ENCODE results near the gene SSH2. TPM values are rescaled to one million over a fixed set of nuclear protein-coding genes. Genes with fewer than 3 reads are reported as not detected.
A peak's percentile ranks its signal among the peaks of the same experiment; 100 is the strongest.

The SSH2 gene
- total RNA-seq, 2 donors from 2014 or later, result 28.1 to 28.2 TPM

DNA sequence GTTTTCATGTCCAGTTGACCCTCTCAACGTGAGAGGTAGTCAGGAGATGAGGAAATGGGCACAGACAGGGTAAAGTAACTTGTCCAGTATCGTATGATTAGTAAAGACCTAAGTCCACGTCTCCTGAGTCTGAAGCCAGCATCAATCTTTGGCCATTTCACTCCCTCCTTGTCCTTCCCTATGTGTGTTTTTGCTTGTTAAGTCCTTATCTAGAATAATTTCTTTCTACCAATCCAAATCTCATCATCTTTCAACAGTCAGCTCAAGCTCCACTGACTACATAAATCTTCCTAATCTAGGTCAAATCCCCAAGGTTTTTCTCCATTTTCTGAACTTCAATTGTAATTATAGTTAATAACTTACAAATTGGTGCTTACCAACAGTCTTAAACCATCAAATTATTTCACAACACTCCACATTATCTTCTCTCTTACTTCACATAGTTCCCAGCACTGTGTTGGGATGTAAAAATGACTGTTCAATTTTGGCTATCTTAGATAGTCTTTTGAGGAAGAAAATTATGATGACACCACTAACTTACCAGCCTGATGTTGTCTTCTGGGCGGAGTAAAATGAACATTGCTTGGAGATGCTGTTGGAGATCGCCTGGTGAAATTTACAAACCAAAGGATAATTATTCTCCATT, 235.0 kb downstream of the SSH2 start:
- no peak overlapping the region for H3K4me3 ChIP-seq
- no peaks in the 10 kb centered on the region for H3K27me3 ChIP-seq
- no peak overlapping the region for H3K9ac ChIP-seq (ENCODE audit: low read depth in 2 of 2, low read length in 2 of 2)
- H3K27ac ChIP-seq, result no peak overlapping the region
- DNase-seq, result no peak
- H3K9me3 ChIP-seq, result no peaks in the 10 kb centered on the region
- TF ChIP-seq, protein P1, sequence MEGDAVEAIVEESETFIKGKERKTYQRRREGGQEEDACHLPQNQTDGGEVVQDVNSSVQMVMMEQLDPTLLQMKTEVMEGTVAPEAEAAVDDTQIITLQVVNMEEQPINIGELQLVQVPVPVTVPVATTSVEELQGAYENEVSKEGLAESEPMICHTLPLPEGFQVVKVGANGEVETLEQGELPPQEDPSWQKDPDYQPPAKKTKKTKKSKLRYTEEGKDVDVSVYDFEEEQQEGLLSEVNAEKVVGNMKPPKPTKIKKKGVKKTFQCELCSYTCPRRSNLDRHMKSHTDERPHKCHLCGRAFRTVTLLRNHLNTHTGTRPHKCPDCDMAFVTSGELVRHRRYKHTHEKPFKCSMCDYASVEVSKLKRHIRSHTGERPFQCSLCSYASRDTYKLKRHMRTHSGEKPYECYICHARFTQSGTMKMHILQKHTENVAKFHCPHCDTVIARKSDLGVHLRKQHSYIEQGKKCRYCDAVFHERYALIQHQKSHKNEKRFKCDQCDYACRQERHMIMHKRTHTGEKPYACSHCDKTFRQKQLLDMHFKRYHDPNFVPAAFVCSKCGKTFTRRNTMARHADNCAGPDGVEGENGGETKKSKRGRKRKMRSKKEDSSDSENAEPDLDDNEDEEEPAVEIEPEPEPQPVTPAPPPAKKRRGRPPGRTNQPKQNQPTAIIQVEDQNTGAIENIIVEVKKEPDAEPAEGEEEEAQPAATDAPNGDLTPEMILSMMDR (IDR thresholded peaks at IDR 0.05), result no peak
- intact Hi-C loops (cut with DNase I), result no loop called here
- no peaks in the 10 kb centered on the region for H3K4me1 ChIP-seq
- no peaks in the 10 kb centered on the region for H3K36me3 ChIP-seq

DNA sequence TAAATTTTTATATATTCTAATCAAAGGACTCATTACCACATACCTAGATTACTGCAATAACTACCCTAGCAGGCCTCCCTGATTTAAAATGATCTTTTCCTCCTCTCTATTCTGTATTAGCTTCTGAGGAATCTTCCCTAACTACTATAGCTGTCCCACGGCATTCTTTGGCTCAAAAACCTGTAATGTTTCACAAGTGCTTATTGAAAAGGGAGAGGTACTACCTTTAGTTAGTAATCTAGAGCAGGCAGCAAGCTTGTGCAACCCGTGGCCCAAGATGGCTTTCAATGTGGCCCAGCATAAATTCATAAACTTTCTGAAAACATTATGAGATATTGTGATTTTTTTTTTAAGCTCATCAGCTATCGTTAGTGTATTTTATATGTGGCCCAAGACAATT, 236.3 kb downstream of the SSH2 start:
- Histone ChIP-seq H3K27ac (no peak overlapping the region), H3K27me3 (no peaks in the 10 kb centered on the region), H3K9ac (ENCODE audit: low read depth in 2 of 2, low read length in 2 of 2) (no peak overlapping the region), H3K9me3 (no peaks in the 10 kb centered on the region), H3K4me3 (no peak overlapping the region), H3K36me3 (no peaks in the 10 kb centered on the region), H3K4me1 (no peaks in the 10 kb centered on the region)
- DNase-seq, result no peak
- intact Hi-C loops (cut with DNase I), result no loop called here
- TF ChIP-seq, protein P1 (IDR thresholded peaks at IDR 0.05), result no peak

DNA sequence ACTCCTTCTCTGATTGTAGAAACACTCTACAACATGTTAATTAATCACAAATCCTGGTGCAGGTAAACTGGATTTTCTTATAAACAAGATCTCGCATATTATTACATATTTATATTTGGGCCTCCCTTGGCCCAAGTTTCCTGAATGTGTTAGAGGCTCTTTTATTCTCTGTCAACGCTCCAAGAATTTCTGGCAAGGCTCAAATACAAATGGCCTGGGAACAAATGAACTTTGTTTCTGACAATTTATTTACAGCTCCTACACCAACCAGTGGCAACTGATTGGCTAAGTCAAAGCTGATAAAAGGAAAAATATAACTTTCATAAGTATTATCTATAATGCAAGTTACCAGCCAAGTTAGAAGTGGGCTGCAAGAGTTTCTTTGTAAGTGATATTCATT, 242.4 kb downstream of the SSH2 start:
- no peak for DNase-seq
- H3K36me3 ChIP-seq, result no peaks in the 10 kb centered on the region
- no peaks in the 10 kb centered on the region for H3K27me3 ChIP-seq
- intact Hi-C loops (cut with DNase I), result no loop called here
- no peak overlapping the region for H3K27ac ChIP-seq
- H3K4me3 ChIP-seq, result no peak overlapping the region
- no peak overlapping the region for H3K9ac ChIP-seq (ENCODE audit: low read depth in 2 of 2, low read length in 2 of 2)
- TF ChIP-seq, protein P1 (IDR thresholded peaks at IDR 0.05), result no peak
- H3K9me3 ChIP-seq, result no peaks in the 10 kb centered on the region
- no peaks in the 10 kb centered on the region for H3K4me1 ChIP-seq

DNA sequence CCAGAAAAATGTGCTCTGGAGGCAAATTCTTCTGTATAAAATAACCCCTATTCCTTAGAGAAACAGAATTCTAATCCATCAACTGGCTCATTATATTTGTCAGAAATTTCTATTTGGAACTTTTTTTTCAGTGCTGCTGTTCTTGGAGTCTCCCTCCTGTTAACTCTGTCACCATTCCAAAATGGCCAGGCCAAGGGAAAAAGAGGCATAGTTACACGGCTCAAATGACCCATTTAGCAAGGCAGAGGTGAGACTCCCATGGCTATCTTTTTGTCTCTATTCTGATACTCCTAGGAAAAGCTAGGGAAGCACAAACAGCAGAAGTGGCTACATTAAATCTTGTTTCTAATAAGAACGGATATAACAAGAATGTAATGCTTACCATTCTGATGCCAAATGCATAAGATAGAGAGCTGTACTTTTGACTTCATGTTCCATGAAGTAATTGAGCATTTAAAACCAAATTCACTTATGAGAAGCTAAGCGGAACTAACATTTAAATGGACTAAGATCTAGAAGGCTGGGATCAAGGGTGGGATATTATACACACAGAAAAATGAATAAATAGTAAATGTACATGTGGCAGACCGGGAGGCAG, 242.9 kb downstream of the SSH2 start:
- H3K27me3 ChIP-seq, result no peaks in the 10 kb centered on the region

DNA sequence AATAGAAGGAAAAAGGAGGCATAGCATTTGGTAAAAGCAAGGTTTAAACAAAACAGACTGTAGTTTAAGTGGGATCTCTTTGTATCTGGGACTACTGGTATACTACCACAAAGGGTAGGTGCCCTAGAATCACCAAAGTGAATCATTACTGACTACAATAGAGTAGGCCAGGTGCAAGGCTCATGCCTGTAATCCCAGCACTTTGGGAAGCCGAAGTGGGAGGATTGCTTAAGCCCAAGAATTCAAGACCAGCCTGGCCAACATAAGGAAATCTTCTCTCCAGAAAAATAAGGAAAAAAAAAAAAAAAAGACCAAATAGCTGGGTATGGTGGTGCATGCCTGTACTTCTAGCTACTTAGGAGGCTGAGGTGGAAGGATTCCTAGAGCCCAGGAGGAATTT, 246.5 kb downstream of the SSH2 start:
- Histone ChIP-seq H3K4me1 (no peaks in the 10 kb centered on the region), H3K27ac (peak overlapping the region; percentile 19), H3K4me3 (no peak overlapping the region), H3K36me3 (no peaks in the 10 kb centered on the region), H3K9me3 (no peaks in the 10 kb centered on the region), H3K27me3 (no peaks in the 10 kb centered on the region), H3K9ac (ENCODE audit: low read depth in 2 of 2, low read length in 2 of 2) (no peak overlapping the region)
- TF ChIP-seq, protein P1 (IDR thresholded peaks at IDR 0.05), result no peak
- intact Hi-C loops (cut with DNase I), result no loop called here
- no peak for DNase-seq

More for the DNA sequence above, 242.9 kb downstream of the SSH2 start:
- H3K4me1 ChIP-seq, result no peaks in the 10 kb centered on the region
- DNase-seq, result no peak
- TF ChIP-seq, protein P1 (IDR thresholded peaks at IDR 0.05), result no peak
- no peaks in the 10 kb centered on the region for H3K9me3 ChIP-seq
- H3K36me3 ChIP-seq, result no peaks in the 10 kb centered on the region
- H3K27ac ChIP-seq, result no peak overlapping the region
- H3K9ac ChIP-seq (ENCODE audit: low read depth in 2 of 2, low read length in 2 of 2), result no peak overlapping the region
- intact Hi-C loops (cut with DNase I), result no loop called here
- no peak overlapping the region for H3K4me3 ChIP-seq
